HepG2 (cell line): ENCODE data around the gene PDPK1. TPM values are rescaled to one million over a fixed set of nuclear protein-coding genes. Genes with fewer than 3 reads are reported as not detected.

Experiments used
- CREB1 ChIP-seq, 2 experiments: fragments of 450-650 bp in 1 of 2; IDR thresholded peaks; 2 replicates each; pipeline ENCODE4 v1.6.1; 2016 to 2017; ENCODE audit warnings: control low read depth in 1 of 2, mild to moderate bottlenecking in 1 of 2, missing compliant biosample characterization in 1 of 2, missing genetic modification characterization in 1 of 2
- JUN ChIP-seq: sonication (generic); formaldehyde crosslinking; IDR thresholded peaks from 2 replicates; pipeline ENCODE4 v1.4.0; 2020; ENCODE audit warnings: mild to moderate bottlenecking, missing genetic modification reagents
- KDM6A ChIP-seq: IDR thresholded peaks from 2 replicates; pipeline ENCODE4 v1.6.1; 2016; ENCODE audit warnings: low read depth
- MEF2D ChIP-seq: sonication (generic); formaldehyde crosslinking; IDR thresholded peaks from 2 replicates; pipeline ENCODE4 v1.5.1; 2020; ENCODE audit warnings: mild to moderate bottlenecking, missing genetic modification reagents
- NCOA1 ChIP-seq: sonication (generic); formaldehyde crosslinking; IDR thresholded peaks from 2 replicates; pipeline ENCODE4 v1.9.0; 2021; ENCODE audit warnings: missing genetic modification reagents
- PRPF4 ChIP-seq: fragments of 200-400 bp; formaldehyde crosslinking; IDR thresholded peaks from 2 replicates; pipeline ENCODE4 v1.6.1; 2016; ENCODE audit warnings: low read length, low read depth; ENCODE audit not compliant: poor library complexity, severe bottlenecking
- SALL2 ChIP-seq: sonication (generic); formaldehyde crosslinking; IDR thresholded peaks from 2 replicates; pipeline ENCODE4 v1.8.1; 2023; ENCODE audit warnings: mild to moderate bottlenecking, missing genetic modification reagents, inconsistent platforms
- SP1 ChIP-seq, 2 experiments: fragments of 450-650 bp in 1 of 2; sonication (generic) in 1 of 2; formaldehyde crosslinking in 1 of 2; IDR thresholded peaks; 2 replicates each; pipeline versions ENCODE4 v1.4.0 to v1.6.1; 2016 to 2020; ENCODE audit warnings: missing genetic modification reagents in 1 of 2
- ZNF225 ChIP-seq: sonication (generic); formaldehyde crosslinking; IDR thresholded peaks from 2 replicates; pipeline ENCODE4 v1.4.0; 2020; ENCODE audit warnings: mild to moderate bottlenecking, missing genetic modification reagents
- ZNF44 ChIP-seq: sonication (generic); formaldehyde crosslinking; IDR thresholded peaks from 2 replicates; pipeline ENCODE4 v1.5.1; 2020; ENCODE audit warnings: mild to moderate bottlenecking, missing genetic modification reagents
- ZNF556 ChIP-seq: sonication (generic); formaldehyde crosslinking; IDR thresholded peaks from 2 replicates; pipeline ENCODE4 v1.4.0; 2020; ENCODE audit warnings: mild to moderate bottlenecking, missing genetic modification reagents, borderline replicate concordance
- polyA plus RNA-seq, 8 experiments: library from polyadenylated mRNA; depleted of rRNA in 3 of 8; stranded (reverse) in 7 of 8; unstranded in 1 of 8; fragments of >200 nt; fragmentation: Illumina TruSeq in 4 of 8; extraction: Trizol in 4 of 8; gene quantifications; 2 replicates each; pipeline versions ENCODE4 v1.2.1 to v1.2.3, GENCODE V29; 2011 to 2016; ENCODE audit warnings: low read depth in 4 of 8, missing spikeins in 1 of 8, mixed read lengths in 1 of 8; ENCODE audit not compliant: insufficient read depth in 1 of 8
- total RNA-seq, 5 experiments: library from RNA; depleted of rRNA; stranded (reverse); fragments of >200 nt; fragmentation: Illumina TruSeq; extraction: Trizol; gene quantifications; 2 replicates each; pipeline ENCODE4 v1.2.3, GENCODE V29; 2016; ENCODE audit warnings: low read depth in 1 of 5
- TF ChIP-seq, protein P1 (sequence below): sonication (generic); formaldehyde crosslinking; IDR thresholded peaks from 2 replicates; pipeline ENCODE4 v1.4.0; 2020; ENCODE audit warnings: missing genetic modification reagents, borderline replicate concordance
- TF ChIP-seq, protein P2 (sequence below): sonication (generic); formaldehyde crosslinking; IDR thresholded peaks from 2 replicates; pipeline ENCODE4 v1.5.0; 2020; ENCODE audit warnings: missing genetic modification reagents, mild to moderate bottlenecking, borderline replicate concordance
- TF ChIP-seq, protein P3 (sequence below): IDR thresholded peaks from 2 replicates; pipeline ENCODE4 v1.6.1; 2016; ENCODE audit warnings: missing compliant biosample characterization, missing genetic modification reagents, borderline replicate concordance
- TF ChIP-seq, protein P4 (sequence below): sonication (generic); formaldehyde crosslinking; IDR thresholded peaks from 2 replicates; pipeline ENCODE4 v1.9.0; 2022; ENCODE audit warnings: low read depth, missing genetic modification reagents
- TF ChIP-seq, protein P5 (sequence below): sonication (generic); formaldehyde crosslinking; IDR thresholded peaks from 2 replicates; pipeline ENCODE4 v1.4.0; 2020; ENCODE audit warnings: mild to moderate bottlenecking, missing genetic modification reagents

PDPK1 gene
- total and polyA plus RNA-seq, 2 of the 13 experiments (the other 11 are each of a cell fraction or from before 2014, with no cell fraction given), result 59.6 to 129 TPM

DNA sequence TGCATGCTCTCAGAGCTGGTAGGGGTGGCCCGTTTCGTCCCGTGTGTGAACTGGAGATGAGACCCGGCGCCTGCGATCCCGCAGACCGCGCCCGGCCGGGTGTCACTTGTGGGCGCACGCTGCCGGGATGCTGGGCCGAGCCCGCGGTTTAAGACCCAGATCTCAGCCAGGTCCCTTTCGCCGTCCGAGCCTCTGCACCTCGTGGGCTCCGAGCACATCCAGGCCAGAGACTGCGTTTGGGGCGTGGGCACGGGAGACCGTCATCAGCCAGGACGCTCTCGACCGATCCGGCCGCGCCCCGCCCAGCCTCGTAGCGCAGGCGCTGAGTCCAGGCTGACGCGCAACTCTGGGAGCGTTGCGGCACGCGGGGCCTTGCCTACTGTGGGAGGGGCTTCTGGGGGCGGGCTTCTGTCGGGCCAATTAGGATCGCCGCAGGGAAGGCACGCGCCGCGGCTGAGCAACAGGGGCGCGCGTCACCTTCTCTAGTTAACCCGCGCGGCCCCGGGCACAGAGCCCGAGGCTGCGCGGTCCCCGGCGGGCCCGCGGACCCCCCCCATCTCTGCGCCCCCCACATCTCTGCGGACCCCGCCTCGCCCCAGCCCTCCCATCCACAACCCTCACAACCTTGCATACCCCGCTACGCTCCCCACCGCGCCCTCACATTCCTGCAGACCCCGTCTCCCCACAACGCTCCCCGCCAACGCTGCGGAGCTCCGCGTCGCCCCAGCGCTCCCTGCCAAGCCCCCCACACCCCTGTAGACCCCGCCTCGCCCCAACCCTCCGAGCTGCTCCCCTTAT, 5.9 kb upstream of the PDPK1 start (continued):
- TF ChIP-seq, protein P1, sequence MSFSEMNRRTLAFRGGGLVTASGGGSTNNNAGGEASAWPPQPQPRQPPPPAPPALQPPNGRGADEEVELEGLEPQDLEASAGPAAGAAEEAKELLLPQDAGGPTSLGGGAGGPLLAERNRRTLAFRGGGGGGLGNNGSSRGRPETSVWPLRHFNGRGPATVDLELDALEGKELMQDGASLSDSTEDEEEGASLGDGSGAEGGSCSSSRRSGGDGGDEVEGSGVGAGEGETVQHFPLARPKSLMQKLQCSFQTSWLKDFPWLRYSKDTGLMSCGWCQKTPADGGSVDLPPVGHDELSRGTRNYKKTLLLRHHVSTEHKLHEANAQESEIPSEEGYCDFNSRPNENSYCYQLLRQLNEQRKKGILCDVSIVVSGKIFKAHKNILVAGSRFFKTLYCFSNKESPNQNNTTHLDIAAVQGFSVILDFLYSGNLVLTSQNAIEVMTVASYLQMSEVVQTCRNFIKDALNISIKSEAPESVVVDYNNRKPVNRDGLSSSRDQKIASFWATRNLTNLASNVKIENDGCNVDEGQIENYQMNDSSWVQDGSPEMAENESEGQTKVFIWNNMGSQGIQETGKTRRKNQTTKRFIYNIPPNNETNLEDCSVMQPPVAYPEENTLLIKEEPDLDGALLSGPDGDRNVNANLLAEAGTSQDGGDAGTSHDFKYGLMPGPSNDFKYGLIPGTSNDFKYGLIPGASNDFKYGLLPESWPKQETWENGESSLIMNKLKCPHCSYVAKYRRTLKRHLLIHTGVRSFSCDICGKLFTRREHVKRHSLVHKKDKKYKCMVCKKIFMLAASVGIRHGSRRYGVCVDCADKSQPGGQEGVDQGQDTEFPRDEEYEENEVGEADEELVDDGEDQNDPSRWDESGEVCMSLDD (CRISPR knock-in tag), result peak; percentile 58; the same call in 1 of the 2 replicates
- TF ChIP-seq, protein P2, sequence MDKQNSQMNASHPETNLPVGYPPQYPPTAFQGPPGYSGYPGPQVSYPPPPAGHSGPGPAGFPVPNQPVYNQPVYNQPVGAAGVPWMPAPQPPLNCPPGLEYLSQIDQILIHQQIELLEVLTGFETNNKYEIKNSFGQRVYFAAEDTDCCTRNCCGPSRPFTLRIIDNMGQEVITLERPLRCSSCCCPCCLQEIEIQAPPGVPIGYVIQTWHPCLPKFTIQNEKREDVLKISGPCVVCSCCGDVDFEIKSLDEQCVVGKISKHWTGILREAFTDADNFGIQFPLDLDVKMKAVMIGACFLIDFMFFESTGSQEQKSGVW, result no peak
- TF ChIP-seq SALL2 (CRISPR knock-in tag), result no peak
- TF ChIP-seq ZNF556, result 0 out of 2 replicates have a peak, but pooled peaks have one; percentile 47
- TF ChIP-seq, protein P3, sequence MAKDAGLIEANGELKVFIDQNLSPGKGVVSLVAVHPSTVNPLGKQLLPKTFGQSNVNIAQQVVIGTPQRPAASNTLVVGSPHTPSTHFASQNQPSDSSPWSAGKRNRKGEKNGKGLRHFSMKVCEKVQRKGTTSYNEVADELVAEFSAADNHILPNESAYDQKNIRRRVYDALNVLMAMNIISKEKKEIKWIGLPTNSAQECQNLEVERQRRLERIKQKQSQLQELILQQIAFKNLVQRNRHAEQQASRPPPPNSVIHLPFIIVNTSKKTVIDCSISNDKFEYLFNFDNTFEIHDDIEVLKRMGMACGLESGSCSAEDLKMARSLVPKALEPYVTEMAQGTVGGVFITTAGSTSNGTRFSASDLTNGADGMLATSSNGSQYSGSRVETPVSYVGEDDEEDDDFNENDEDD (CRISPR knock-in tag), result peak; percentile 93
- TF ChIP-seq JUN (CRISPR knock-in tag), result peak; percentile 36; the same call in 1 of the 2 replicates
- TF ChIP-seq CREB1 (IDR thresholded peaks at IDR 0.05), result peak; percentile 84
- TF ChIP-seq CREB1 (CRISPR knock-in tag; IDR thresholded peaks at IDR 0.05), result no peak; the same call in 1 of the 2 replicates
- TF ChIP-seq PRPF4, result no peak
- TF ChIP-seq NCOA1 (CRISPR knock-in tag), result no peak; the same call in 1 of the 2 replicates
- TF ChIP-seq, protein P4, sequence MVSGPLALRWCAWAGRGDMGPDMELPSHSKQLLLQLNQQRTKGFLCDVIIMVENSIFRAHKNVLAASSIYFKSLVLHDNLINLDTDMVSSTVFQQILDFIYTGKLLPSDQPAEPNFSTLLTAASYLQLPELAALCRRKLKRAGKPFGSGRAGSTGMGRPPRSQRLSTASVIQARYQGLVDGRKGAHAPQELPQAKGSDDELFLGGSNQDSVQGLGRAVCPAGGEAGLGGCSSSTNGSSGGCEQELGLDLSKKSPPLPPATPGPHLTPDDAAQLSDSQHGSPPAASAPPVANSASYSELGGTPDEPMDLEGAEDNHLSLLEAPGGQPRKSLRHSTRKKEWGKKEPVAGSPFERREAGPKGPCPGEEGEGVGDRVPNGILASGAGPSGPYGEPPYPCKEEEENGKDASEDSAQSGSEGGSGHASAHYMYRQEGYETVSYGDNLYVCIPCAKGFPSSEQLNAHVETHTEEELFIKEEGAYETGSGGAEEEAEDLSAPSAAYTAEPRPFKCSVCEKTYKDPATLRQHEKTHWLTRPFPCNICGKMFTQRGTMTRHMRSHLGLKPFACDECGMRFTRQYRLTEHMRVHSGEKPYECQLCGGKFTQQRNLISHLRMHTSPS (CRISPR knock-in tag), result peak; percentile 56; the same call in 1 of the 2 replicates
- TF ChIP-seq, protein P5, sequence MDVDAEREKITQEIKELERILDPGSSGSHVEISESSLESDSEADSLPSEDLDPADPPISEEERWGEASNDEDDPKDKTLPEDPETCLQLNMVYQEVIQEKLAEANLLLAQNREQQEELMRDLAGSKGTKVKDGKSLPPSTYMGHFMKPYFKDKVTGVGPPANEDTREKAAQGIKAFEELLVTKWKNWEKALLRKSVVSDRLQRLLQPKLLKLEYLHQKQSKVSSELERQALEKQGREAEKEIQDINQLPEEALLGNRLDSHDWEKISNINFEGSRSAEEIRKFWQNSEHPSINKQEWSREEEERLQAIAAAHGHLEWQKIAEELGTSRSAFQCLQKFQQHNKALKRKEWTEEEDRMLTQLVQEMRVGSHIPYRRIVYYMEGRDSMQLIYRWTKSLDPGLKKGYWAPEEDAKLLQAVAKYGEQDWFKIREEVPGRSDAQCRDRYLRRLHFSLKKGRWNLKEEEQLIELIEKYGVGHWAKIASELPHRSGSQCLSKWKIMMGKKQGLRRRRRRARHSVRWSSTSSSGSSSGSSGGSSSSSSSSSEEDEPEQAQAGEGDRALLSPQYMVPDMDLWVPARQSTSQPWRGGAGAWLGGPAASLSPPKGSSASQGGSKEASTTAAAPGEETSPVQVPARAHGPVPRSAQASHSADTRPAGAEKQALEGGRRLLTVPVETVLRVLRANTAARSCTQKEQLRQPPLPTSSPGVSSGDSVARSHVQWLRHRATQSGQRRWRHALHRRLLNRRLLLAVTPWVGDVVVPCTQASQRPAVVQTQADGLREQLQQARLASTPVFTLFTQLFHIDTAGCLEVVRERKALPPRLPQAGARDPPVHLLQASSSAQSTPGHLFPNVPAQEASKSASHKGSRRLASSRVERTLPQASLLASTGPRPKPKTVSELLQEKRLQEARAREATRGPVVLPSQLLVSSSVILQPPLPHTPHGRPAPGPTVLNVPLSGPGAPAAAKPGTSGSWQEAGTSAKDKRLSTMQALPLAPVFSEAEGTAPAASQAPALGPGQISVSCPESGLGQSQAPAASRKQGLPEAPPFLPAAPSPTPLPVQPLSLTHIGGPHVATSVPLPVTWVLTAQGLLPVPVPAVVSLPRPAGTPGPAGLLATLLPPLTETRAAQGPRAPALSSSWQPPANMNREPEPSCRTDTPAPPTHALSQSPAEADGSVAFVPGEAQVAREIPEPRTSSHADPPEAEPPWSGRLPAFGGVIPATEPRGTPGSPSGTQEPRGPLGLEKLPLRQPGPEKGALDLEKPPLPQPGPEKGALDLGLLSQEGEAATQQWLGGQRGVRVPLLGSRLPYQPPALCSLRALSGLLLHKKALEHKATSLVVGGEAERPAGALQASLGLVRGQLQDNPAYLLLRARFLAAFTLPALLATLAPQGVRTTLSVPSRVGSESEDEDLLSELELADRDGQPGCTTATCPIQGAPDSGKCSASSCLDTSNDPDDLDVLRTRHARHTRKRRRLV, result peak; percentile 77
- TF ChIP-seq KDM6A (CRISPR knock-in tag), result no peak
- TF ChIP-seq SP1 (IDR thresholded peaks at IDR 0.05), result no peak
- peak; percentile 81 for TF ChIP-seq SP1 (CRISPR knock-in tag; IDR thresholded peaks at IDR 0.05)
- no peak for TF ChIP-seq ZNF225 (CRISPR knock-in tag)
- peak; percentile 61; the same call in 1 of the 2 replicates for TF ChIP-seq ZNF44
- TF ChIP-seq MEF2D, result peak; percentile 68; the same call in 1 of the 2 replicates
